Cardiac fibroblast (primary cell): ENCODE results near the gene DDX5.

ENCODE experiments used
- DNase-seq, 2 donors: peaks; one replicate each; pipeline versions ENCODE4 v3.0.0 to v3.0.0-alpha.2; 2010; ENCODE audit warnings: low read depth in 2 of 2
- H3K4me3 ChIP-seq, 2 donors: replicated peaks in 1 of 2; 1 replicate in 1 of 2; 2 replicates in 1 of 2; pipeline ENCODE4 v1.5.1; 2011; ENCODE audit warnings: low read depth in 2 of 2, low read length in 2 of 2, mild to moderate bottlenecking in 2 of 2, moderate library complexity in 1 of 2
- CTCF ChIP-seq: IDR thresholded peaks from one replicate; pipeline ENCODE4 v1.5.1; 2011; ENCODE audit warnings: low read depth, mild to moderate bottlenecking, low read length, inconsistent platforms

Gene DDX5

GRCh38 chr17:64449545-64449944 is 56.5 kb downstream of the DDX5 start:
- TF ChIP-seq CTCF: no peak
- peak overlapping the region in 1 of 2 donors; percentile 48 for H3K4me3 ChIP-seq
- DNase-seq: peak; percentile 27 to 39

GRCh38 chr17:64448665-64449512 is 57.2 kb downstream of the DDX5 start, which contains the start of gene MILR1:
MILR1 (plus strand) TSS chr17:64449115; CDS start chr17:64449169, 54 bp downstream.
- DNase-seq: peak; percentile 96
- no peak for TF ChIP-seq CTCF
- peak within 1 kb of the TSS in 1 of 2 donors; percentile 48 for H3K4me3 ChIP-seq
